Mesenchymal stem cell (in vitro differentiated cells and primary cell): ENCODE data around the gene KCTD2.
A peak's percentile ranks its signal among the peaks of the same experiment; 100 is the strongest.

Source experiments
- DNase-seq: peaks from one replicate; pipeline ENCODE4 v3.0.0-alpha.2; 2013
- H2AFZ ChIP-seq: one replicate; pipeline ENCODE4 v1.6.1; 2013; ENCODE audit warnings: low read depth, mild to moderate bottlenecking, control low read depth, inconsistent platforms, low read length, moderate library complexity
- H2AK5ac ChIP-seq: 2 replicates; pipeline ENCODE4 v1.6.1; 2013; ENCODE audit warnings: low read length, moderate library complexity, mild to moderate bottlenecking, inconsistent platforms; ENCODE audit not compliant: severe bottlenecking
- H2BK120ac ChIP-seq: one replicate; pipeline ENCODE4 v1.6.1; 2013; ENCODE audit warnings: low read depth, mild to moderate bottlenecking, inconsistent platforms, low read length, moderate library complexity
- H2BK12ac ChIP-seq, 2 experiments: one replicate each; pipeline ENCODE4 v1.6.1; 2013; ENCODE audit warnings: inconsistent platforms in 2 of 2, low read length in 2 of 2, mild to moderate bottlenecking in 2 of 2, moderate library complexity in 2 of 2, control low read depth in 1 of 2
- H2BK15ac ChIP-seq: one replicate; pipeline ENCODE4 v1.6.1; 2013; ENCODE audit warnings: mild to moderate bottlenecking, low read depth, inconsistent platforms; ENCODE audit not compliant: poor library complexity, severe bottlenecking
- H2BK5ac ChIP-seq: 2 replicates; pipeline ENCODE4 v1.6.1; 2013; ENCODE audit warnings: low read depth, mild to moderate bottlenecking, low read length, control low read depth, inconsistent platforms; ENCODE audit not compliant: poor library complexity, severe bottlenecking
- H3K14ac ChIP-seq, 2 experiments: one replicate each; pipeline ENCODE4 v1.6.1; 2013; ENCODE audit warnings: inconsistent platforms in 2 of 2, low read length in 2 of 2, control low read depth in 1 of 2, mild to moderate bottlenecking in 1 of 2, moderate library complexity in 1 of 2
- H3K18ac ChIP-seq, 2 experiments: one replicate each; pipeline ENCODE4 v1.6.1; 2013; ENCODE audit warnings: inconsistent platforms in 2 of 2, low read length in 2 of 2, control low read depth in 1 of 2, low read depth in 1 of 2, mild to moderate bottlenecking in 1 of 2
- H3K23ac ChIP-seq, 2 experiments: one replicate each; pipeline ENCODE4 v1.6.1; 2013; ENCODE audit warnings: inconsistent platforms in 2 of 2, low read length in 2 of 2, mild to moderate bottlenecking in 2 of 2, moderate library complexity in 2 of 2, control low read depth in 1 of 2
- H3K27ac ChIP-seq: 2 replicates; pipeline ENCODE4 v1.5.1; 2013; ENCODE audit warnings: mild to moderate bottlenecking, moderate library complexity, low read length, control low read depth, inconsistent platforms; ENCODE audit not compliant: poor library complexity, severe bottlenecking
- H3K27me3 ChIP-seq, 2 experiments: 2 replicates each; pipeline versions ENCODE4 v1.6.1 to v1.7.0; 2013; ENCODE audit warnings: low read length in 2 of 2, mild to moderate bottlenecking in 2 of 2, moderate library complexity in 2 of 2, control low read depth in 1 of 2, inconsistent platforms in 1 of 2; ENCODE audit not compliant: control insufficient read depth in 1 of 2, insufficient read depth in 1 of 2
- H3K36me3 ChIP-seq, 2 experiments: 2 replicates each; pipeline versions ENCODE4 v1.6.1 to v1.7.0; 2013; ENCODE audit warnings: low read length in 2 of 2, control low read depth in 1 of 2, inconsistent platforms in 1 of 2, low read depth in 1 of 2, mild to moderate bottlenecking in 1 of 2; ENCODE audit not compliant: insufficient read depth in 2 of 2, control insufficient read depth in 1 of 2
- H3K4ac ChIP-seq, 2 experiments: one replicate each; pipeline ENCODE4 v1.6.1; 2013; ENCODE audit warnings: inconsistent platforms in 2 of 2, low read length in 2 of 2, mild to moderate bottlenecking in 2 of 2, moderate library complexity in 2 of 2, control low read depth in 1 of 2, low read depth in 1 of 2
- H3K4me1 ChIP-seq: 2 replicates; pipeline ENCODE4 v1.6.1; 2013; ENCODE audit warnings: low read depth, low read length, control low read depth; ENCODE audit not compliant: control insufficient read depth, insufficient read depth
- H3K4me2 ChIP-seq: 2 replicates; pipeline ENCODE4 v1.6.1; 2013; ENCODE audit warnings: low read length, mild to moderate bottlenecking, inconsistent platforms; ENCODE audit not compliant: poor library complexity, severe bottlenecking
- H3K4me3 ChIP-seq, 2 experiments: 2 replicates each; pipeline versions ENCODE4 v1.5.1 to v1.7.0; 2013; ENCODE audit warnings: low read length in 2 of 2, mild to moderate bottlenecking in 2 of 2, control low read depth in 1 of 2, low read depth in 1 of 2; ENCODE audit not compliant: insufficient read depth in 1 of 2
- H3K79me1 ChIP-seq: replicated peaks from 2 replicates; pipeline ENCODE4 v1.6.1; 2013; ENCODE audit warnings: mild to moderate bottlenecking, control low read depth, low read length, inconsistent platforms; ENCODE audit not compliant: poor library complexity, severe bottlenecking
- H3K9ac ChIP-seq: 2 replicates; pipeline ENCODE4 v1.7.0; 2013; ENCODE audit warnings: mild to moderate bottlenecking, low read length, moderate library complexity
- H3K9me3 ChIP-seq: 2 replicates; pipeline ENCODE4 v1.7.0; 2013; ENCODE audit warnings: mild to moderate bottlenecking, low read length; ENCODE audit not compliant: control insufficient read depth
- H4K8ac ChIP-seq: one replicate; pipeline ENCODE4 v1.6.1; 2013; ENCODE audit warnings: inconsistent platforms, mild to moderate bottlenecking, low read length, moderate library complexity
- H4K91ac ChIP-seq: one replicate; pipeline ENCODE4 v1.6.1; 2013; ENCODE audit warnings: mild to moderate bottlenecking, low read length, inconsistent platforms
- WGBS: methylation state at CpG from one replicate; pipeline ENCODE4 v1.1.7; 2013; ENCODE audit warnings: mixed read lengths; 5-methylcytosine and 5-hydroxymethylcytosine counted together

Gene KCTD2

DNA sequence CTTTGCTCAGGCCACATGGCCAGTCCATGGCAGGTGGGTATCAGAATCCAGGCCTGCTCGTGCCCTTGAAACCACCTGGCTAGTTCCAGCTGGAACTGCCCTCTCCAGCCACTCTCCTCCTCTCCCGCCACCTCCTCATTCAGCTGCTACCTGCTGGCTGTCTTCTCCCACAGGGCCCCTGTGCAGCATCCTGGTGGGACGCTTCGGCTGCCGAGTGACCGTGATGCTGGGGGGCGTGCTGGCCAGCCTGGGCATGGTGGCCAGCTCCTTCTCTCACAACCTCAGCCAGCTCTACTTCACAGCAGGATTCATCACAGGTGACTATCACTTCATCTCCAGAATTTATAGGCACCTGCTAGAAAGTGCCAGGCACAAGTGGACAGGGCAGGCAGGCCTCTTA is 50.8 kb downstream of the KCTD2 start:
- H4K8ac ChIP-seq = no peak overlapping the region
- no peak overlapping the region for H2BK5ac ChIP-seq
- no peaks in the 10 kb centered on the region for H3K9me3 ChIP-seq
- peaks cover 13% of the 10 kb centered on the region for H3K79me1 ChIP-seq
- H3K14ac ChIP-seq = no peak overlapping the region
- peaks cover 18 to 63% of the 10 kb centered on the region in 2 experiments for H3K36me3 ChIP-seq
- H3K27me3 ChIP-seq = no peaks in the 10 kb centered on the region
- 96% methylated on average over 7 of the region's 7 CpGs for WGBS
- no peak overlapping the region for H3K23ac ChIP-seq
- H2AK5ac ChIP-seq = no peak overlapping the region
- H3K4me3 ChIP-seq = no peak overlapping the region
- H4K91ac ChIP-seq = no peak overlapping the region
- no peak overlapping the region for H3K4me2 ChIP-seq
- no peak overlapping the region for H3K27ac ChIP-seq
- no peak overlapping the region for H3K18ac ChIP-seq
- peak overlapping the region in 1 of 2 experiments; percentile 10 for H2BK12ac ChIP-seq
- no peak overlapping the region for H2AFZ ChIP-seq
- H2BK120ac ChIP-seq = no peak overlapping the region
- H2BK15ac ChIP-seq = no peak overlapping the region
- no peak for DNase-seq
- H3K4me1 ChIP-seq = peaks cover 19% of the 10 kb centered on the region
- no peak overlapping the region for H3K4ac ChIP-seq
- H3K9ac ChIP-seq = no peak overlapping the region

DNA sequence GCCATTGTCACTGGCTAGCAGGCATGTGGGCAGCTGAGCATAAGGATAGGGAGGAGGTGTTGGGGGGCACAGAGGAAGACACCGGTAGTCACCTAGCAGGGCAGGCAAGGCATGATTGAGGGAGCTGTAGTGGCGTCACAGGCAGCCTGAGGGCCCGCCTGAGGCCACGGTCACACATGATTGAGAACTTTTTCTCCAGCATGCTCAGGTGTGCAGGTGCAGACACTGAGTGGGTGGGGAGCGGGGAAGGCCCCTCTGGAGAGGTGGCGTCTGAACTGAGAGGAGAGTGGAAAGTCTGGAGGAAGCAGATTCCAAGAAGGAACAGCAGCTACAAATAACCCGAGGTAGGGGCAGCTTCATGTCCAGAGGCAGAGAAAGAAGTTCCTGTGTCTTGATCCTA is 51.8 kb downstream of the KCTD2 start:
- Histone ChIP-seq H2BK15ac (no peak overlapping the region), H3K9ac (no peak overlapping the region), H3K9me3 (no peaks in the 10 kb centered on the region), H2AK5ac (no peak overlapping the region), H4K91ac (peak overlapping the region; percentile 53), H2BK120ac (no peak overlapping the region), H3K4me1 (peaks cover 9% of the 10 kb centered on the region), H2BK12ac (no peak overlapping the region), H3K4me3 (no peak overlapping the region), H3K4me2 (no peak overlapping the region), H3K36me3 (peaks cover 18 to 61% of the 10 kb centered on the region in 2 experiments), H2AFZ (no peak overlapping the region), H3K27me3 (no peaks in the 10 kb centered on the region), H3K79me1 (peaks cover 8% of the 10 kb centered on the region), H3K23ac (no peak overlapping the region), H3K27ac (no peak overlapping the region), H2BK5ac (no peak overlapping the region), H3K18ac (no peak overlapping the region), H4K8ac (peak overlapping the region; percentile 63), H3K4ac (no peak overlapping the region), H3K14ac (peak overlapping the region in 1 of 2 experiments; percentile 71)
- 91% methylated on average over 7 of the region's 7 CpGs for WGBS
- no peak for DNase-seq

DNA sequence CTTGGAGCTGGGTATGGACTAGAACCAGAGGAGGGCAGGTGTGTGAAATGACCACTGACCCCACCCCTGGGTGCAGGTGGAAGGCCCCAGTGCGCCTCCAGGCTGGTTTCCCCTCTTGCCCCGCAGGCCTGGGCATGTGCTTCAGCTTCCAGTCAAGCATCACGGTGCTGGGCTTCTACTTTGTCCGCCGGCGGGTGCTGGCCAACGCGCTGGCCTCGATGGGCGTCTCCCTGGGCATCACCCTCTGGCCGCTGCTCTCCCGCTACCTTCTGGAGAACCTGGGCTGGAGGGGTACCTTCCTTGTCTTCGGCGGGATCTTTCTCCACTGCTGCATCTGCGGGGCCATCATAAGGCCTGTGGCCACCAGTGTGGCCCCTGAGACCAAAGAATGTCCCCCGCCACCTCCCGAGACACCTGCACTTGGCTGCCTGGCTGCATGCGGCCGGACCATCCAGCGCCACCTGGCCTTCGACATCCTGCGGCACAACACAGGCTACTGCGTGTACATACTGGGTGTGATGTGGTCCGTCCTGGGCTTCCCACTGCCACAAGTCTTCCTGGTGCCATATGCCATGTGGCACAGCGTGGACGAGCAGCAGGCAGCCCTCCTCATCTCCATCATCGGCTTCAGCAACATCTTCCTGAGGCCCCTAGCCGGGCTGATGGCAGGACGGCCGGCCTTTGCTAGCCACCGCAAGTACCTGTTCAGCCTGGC is 53.0 kb downstream of the KCTD2 start:
- WGBS = 98% methylated on average over 31 of the region's 31 CpGs
- H3K27me3 ChIP-seq = no peaks in the 10 kb centered on the region
- H4K91ac ChIP-seq = no peak overlapping the region
- peaks cover 11% of the 10 kb centered on the region for H3K4me1 ChIP-seq
- H3K18ac ChIP-seq = no peak overlapping the region
- no peak overlapping the region for H3K23ac ChIP-seq
- H3K36me3 ChIP-seq = peaks cover 22 to 63% of the 10 kb centered on the region in 2 experiments
- no peak overlapping the region for H2BK15ac ChIP-seq
- H3K14ac ChIP-seq = peak overlapping the region in 1 of 2 experiments; percentile 50
- peak overlapping the region in 1 of 2 experiments; percentile 43 for H2BK12ac ChIP-seq
- no peak overlapping the region for H3K4me3 ChIP-seq
- no peak overlapping the region for H2BK5ac ChIP-seq
- H3K4ac ChIP-seq = no peak overlapping the region
- H2AFZ ChIP-seq = no peak overlapping the region
- DNase-seq = no peak
- H3K9ac ChIP-seq = no peak overlapping the region
- H2AK5ac ChIP-seq = no peak overlapping the region
- no peak overlapping the region for H4K8ac ChIP-seq
- no peak overlapping the region for H3K4me2 ChIP-seq
- H2BK120ac ChIP-seq = no peak overlapping the region
- peaks cover 8% of the 10 kb centered on the region for H3K79me1 ChIP-seq
- no peak overlapping the region for H3K27ac ChIP-seq
- H3K9me3 ChIP-seq = no peaks in the 10 kb centered on the region

DNA sequence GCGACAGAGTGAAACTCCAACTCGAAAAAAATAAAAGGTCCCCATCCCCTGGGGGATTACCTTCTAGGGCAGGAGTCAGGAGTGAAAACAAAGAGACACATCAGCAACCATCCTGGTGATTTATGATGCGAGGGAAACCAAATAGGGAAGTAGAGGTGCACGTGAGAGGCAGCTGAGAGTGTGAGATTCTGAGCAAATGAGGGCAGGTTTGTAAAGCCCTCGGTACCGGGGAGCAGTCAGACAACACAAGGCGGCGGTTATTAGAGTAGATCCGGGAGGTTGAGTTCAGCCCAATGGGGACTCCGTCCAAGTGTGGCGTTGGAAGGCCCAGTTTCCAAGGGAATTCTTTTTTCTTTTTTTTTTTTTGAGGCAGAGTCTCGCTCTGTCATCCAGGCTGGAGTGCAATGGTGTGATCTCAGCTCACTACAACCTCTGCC is 55.4 kb downstream of the KCTD2 start:
- Histone ChIP-seq H2BK120ac (no peak overlapping the region), H3K9ac (no peak overlapping the region), H3K79me1 (peaks cover 6% of the 10 kb centered on the region), H3K23ac (no peak overlapping the region), H3K18ac (no peak overlapping the region), H3K4me1 (peaks cover 14% of the 10 kb centered on the region), H2AK5ac (no peak overlapping the region), H2BK12ac (no peak overlapping the region), H3K4me3 (no peak overlapping the region), H2BK15ac (no peak overlapping the region), H4K8ac (no peak overlapping the region), H3K36me3 (peaks cover 22 to 56% of the 10 kb centered on the region in 2 experiments), H3K27me3 (no peaks in the 10 kb centered on the region), H3K14ac (no peak overlapping the region), H2BK5ac (no peak overlapping the region), H2AFZ (no peak overlapping the region), H3K9me3 (no peaks in the 10 kb centered on the region), H4K91ac (no peak overlapping the region), H3K4me2 (no peak overlapping the region), H3K4ac (no peak overlapping the region), H3K27ac (no peak overlapping the region)
- WGBS = 96% methylated on average over 12 of the region's 12 CpGs
- DNase-seq = no peak
